ENCODE data around the gene TENT4A.
"Not testable (repeated sequence)": the region's sequence is repeated elsewhere in the genome, so short reads cannot be mapped to it uniquely, and the experiment has no call there.

The TENT4A gene

GRCh38 chr5:6770826-6771607 lies 57.8 kb downstream of the TENT4A start:
- no peak for DNase-seq (ENCODE audit: low read depth)
- H3K4me3 ChIP-seq (ENCODE audit: low read depth, low read length), result no peak overlapping the region
- no peak for TF ChIP-seq MYC (IDR thresholded peaks at IDR 0.05; ENCODE audit: low read depth, low read length)
- TF ChIP-seq CTCF (IDR thresholded peaks at IDR 0.05; ENCODE audit: low read depth, low read length), result no peak
- TF ChIP-seq MAX (IDR thresholded peaks at IDR 0.05; ENCODE audit: low read depth, low read length), result no peak
- TF ChIP-seq POLR2A (IDR thresholded peaks at IDR 0.05; ENCODE audit: extremely low read depth, insufficient read length), result no peak

DNA sequence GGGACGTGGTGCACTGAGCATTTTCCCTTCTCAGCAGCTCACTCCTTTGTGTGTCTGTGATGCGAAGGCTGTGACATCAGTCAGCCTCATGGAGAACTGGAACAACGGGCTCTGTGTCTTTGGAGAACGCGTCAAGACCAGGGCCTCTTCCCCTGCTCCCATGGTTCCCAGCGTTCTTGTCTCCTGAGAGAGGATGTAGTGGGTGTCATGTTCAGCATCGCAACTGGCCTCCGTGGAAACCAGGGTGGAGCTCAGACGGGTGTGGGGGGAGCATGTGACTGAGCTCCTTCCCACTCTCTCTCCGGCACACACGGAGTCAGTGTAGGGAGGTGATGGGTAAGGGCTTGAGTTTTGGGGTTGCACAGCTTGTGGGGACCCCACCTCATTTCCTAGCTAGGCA lies 59.7 kb downstream of the TENT4A start:
- no peak overlapping the region for H3K4me3 ChIP-seq (ENCODE audit: low read depth, low read length)
- no peak for TF ChIP-seq MYC (IDR thresholded peaks at IDR 0.05; ENCODE audit: low read depth, low read length)
- TF ChIP-seq MAX (IDR thresholded peaks at IDR 0.05; ENCODE audit: low read depth, low read length), result no peak
- no peak for TF ChIP-seq POLR2A (IDR thresholded peaks at IDR 0.05; ENCODE audit: extremely low read depth, insufficient read length)
- TF ChIP-seq CTCF (IDR thresholded peaks at IDR 0.05; ENCODE audit: low read depth, low read length), result no peak
- DNase-seq (ENCODE audit: low read depth), result no peak

- H3K4me3 ChIP-seq (ENCODE audit: low read depth, low read length), result no peak overlapping the region
- no peak for TF ChIP-seq CTCF (IDR thresholded peaks at IDR 0.05; ENCODE audit: low read depth, low read length)
- TF ChIP-seq MAX (IDR thresholded peaks at IDR 0.05; ENCODE audit: low read depth, low read length), result no peak
- no peak for TF ChIP-seq MYC (IDR thresholded peaks at IDR 0.05; ENCODE audit: low read depth, low read length)
- TF ChIP-seq POLR2A (IDR thresholded peaks at IDR 0.05; ENCODE audit: extremely low read depth, insufficient read length), result no peak
- peak; percentile 27 for DNase-seq (ENCODE audit: low read depth)
These were observed 60.3 kb downstream of the TENT4A start for GRCh38 chr5:6773342-6774035.

- DNase-seq (ENCODE audit: low read depth), result not testable (repeated sequence)
These were observed 61.0 kb downstream of the TENT4A start for GRCh38 chr5:6774207-6774606.

DNA sequence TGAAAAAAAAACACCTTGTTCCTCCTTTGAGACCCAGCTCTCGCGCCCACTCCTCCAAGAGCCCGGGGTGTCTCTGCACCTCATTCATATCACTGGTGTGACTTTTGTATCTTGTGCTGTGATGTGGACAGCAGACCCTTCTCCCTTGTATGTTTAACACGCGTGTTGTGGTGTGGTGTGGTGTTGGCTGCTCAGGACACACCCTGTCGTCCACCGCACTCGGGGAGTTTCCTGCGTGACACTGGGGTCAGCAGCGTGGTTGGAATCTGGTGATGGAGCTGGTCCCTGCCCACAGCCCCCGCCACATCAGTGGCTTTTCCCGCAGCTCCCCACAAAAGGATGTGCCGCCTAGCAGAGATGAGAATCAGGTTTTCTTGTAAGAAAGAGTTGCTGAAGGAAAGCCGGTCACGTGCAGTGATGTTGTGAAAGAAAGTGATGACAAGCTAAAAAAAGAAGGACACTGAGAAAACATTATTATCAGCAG lies 61.5 kb downstream of the TENT4A start:
- TF ChIP-seq POLR2A (IDR thresholded peaks at IDR 0.05; ENCODE audit: extremely low read depth, insufficient read length) (no peak), MYC (IDR thresholded peaks at IDR 0.05; ENCODE audit: low read depth, low read length) (no peak), MAX (IDR thresholded peaks at IDR 0.05; ENCODE audit: low read depth, low read length) (no peak), CTCF (IDR thresholded peaks at IDR 0.05; ENCODE audit: low read depth, low read length) (no peak)
- H3K4me3 ChIP-seq (ENCODE audit: low read depth, low read length), result no peak overlapping the region
- DNase-seq (ENCODE audit: low read depth), result no peak

More at GRCh38 chr5:6774207-6774606, 61.0 kb downstream of the TENT4A start:
- H3K4me3 ChIP-seq (ENCODE audit: low read depth, low read length), result not testable (repeated sequence)

DNA sequence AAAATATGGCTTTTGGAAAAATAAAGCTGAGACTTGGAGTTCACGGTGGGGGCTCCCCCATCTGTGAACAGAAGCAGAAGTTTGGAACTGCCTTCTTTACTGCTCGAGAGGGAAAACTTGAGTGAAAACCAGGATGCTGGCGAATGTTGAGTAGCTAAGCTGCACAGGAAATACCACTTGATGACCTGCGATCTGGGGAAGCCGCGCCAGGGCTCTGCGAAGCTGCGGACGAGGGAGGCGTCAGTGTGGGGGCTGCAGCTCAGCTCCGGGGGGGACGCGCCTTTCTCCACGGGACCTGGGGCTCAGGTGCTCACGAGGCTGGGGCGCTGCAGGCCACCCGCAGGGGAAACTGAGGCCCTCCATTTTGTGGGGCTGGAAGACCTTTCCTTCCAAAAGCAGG lies 62.3 kb downstream of the TENT4A start:
- DNase-seq (ENCODE audit: low read depth), result no peak
- no peak overlapping the region for H3K4me3 ChIP-seq (ENCODE audit: low read depth, low read length)
- TF ChIP-seq POLR2A (IDR thresholded peaks at IDR 0.05; ENCODE audit: extremely low read depth, insufficient read length), result no peak

All from NB4 (cell line).